Fibroblast of peridontal ligament (primary cell): Measurements from ENCODE around the gene EPHB2.

Source experiments
- DNase-seq: peaks from one replicate; pipeline ENCODE4 v3.0.0-alpha.2; 2010; ENCODE audit errors: extremely low read depth

EPHB2 gene

DNA sequence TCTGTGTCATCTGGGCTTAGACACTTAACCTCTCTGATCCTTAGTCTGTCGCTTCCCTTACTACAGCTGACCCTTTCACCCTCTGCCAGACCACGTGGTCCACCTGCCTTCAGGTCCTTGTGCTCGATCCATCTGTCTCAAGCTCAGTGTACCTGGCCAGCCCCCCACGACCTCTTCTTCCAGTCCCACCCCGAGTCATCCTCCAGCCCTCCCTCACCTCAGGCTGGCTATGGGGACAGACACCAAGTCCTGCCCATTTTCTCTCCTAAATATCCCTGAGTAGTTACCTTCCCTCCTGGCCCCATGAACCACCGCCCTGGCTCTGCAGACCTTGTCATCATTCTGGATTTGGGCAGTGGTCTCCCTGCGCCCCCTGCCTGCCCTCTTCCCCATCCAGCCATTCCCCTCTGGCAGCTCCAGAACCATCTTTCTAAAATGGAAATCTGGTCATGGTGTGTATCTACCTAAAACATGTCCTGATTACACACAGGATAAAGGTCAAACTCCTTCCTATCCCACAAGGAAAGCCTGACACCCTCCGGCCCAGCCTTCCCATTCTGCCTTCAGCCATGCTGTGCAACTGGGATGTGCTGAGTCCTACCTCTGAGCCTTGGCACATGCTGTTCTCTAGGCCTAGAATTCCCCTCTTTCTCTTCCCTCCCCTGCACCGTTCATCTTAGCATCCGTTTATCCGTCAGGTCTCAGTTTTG lies 107.6 kb downstream of the EPHB2 start:
- no peak for DNase-seq

DNA sequence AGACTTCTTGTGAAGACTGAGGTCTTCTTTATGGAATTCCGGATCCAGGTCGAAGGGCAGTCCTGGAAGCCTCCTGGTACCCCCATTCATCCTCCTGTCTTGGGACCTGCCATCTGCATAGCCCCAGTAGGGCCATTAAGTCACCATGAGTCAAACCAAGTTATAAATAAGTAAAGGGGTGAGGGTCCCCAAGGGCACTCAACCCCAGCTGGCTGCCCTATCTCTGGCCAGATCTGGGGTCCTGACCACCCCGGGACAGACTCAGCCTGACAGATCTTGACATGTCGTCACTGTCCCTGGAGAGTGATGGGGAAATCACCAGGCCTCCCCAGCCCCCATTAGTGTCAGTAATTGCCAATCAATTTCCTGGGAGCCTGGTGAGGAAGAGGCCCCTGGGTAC lies 108.7 kb downstream of the EPHB2 start:
- no peak for DNase-seq

DNA sequence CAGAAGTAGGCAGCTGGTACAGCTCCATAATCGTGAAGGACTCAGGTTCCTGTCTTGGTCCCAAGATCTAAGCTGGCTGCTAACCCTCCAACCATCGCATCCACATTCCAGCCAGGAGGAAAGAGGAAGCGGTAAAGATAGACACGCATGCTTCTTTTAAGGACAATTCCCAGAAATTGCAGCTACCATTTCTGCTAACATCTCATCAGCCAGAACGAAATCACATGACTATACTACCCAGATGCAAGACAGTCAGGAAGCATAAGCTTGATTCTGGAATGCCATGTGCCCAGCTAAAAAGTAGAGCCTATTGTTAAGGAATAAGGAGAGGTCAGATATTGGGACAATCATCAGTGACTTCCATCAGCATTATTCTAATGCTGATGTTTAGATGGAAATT lies 110.4 kb downstream of the EPHB2 start:
- no peak for DNase-seq

DNA sequence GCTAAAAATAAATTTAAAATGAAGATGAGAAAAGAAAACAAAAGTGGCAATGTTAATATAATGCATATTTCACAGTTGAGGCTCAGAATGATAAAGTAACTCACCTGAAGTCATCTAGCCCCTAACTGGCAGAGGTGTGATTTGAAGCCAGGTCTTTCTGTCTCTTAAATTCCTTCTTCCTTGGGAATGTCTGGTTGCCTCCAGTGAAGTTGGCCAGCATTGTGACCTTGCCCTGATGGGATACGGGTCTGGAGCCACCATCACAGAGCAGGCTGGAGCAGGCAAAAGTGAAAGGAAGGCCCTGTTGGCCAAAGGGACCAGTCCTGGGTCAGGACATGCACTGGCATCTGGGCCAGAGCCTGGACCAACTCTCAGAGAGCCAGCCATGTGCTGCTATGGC lies 111.7 kb downstream of the EPHB2 start:
- DNase-seq = no peak

GRCh38 chr1:22824466-22824865 lies 113.8 kb downstream of the EPHB2 start:
- DNase-seq = no peak

GRCh38 chr1:22824975-22825374 lies 114.3 kb downstream of the EPHB2 start:
- DNase-seq = no peak

- no peak for DNase-seq
Measured at GRCh38 chr1:22825486-22826189, 115.0 kb downstream of the EPHB2 start.

DNA sequence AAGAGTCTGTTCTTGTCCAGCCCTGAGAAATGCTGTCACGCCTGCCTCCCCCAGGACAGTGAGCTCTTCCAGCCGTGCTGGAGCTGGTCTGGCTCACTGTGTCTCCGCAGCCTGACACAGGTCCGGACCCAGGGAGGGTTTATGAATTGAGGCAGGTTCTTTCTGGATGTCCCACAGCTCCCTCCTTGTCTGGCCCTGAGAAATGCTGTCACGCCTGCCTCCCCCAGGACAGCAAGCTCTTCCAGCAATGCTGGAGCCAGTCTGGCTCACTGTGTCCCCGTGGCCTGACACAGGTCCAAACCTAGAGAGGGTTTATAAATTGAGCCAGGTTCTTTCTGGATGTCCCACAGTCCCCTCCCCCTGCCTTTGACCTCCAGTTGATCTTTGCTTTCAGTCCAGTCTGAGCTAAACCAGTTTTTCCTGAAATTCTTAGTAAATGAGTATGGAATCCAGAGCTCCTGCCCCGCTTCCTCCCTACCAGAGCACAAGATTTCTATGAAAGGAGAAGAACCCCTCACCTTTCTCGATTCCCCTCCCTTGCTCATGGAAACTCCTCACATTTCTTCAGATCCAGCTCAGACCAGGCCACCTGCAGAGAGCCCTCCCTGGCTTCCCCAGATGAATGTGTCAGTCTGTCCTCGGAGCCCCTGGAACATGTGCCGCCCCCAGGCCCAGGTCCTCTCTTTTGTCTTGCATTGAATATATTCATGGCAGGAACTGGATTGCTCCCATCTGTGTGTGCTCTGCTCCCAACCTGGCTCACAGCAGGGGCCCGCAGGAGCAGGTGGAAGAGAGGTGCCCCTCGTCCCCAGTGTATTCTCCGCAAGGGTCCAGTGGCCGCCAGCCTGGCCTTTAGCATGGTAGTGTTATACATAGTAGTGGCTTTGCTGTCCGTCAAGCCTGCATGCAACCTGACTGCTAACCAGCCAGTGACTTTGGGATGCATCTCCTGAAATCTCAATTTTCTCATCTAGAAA lies 116.3 kb downstream of the EPHB2 start:
- no peak for DNase-seq

DNA sequence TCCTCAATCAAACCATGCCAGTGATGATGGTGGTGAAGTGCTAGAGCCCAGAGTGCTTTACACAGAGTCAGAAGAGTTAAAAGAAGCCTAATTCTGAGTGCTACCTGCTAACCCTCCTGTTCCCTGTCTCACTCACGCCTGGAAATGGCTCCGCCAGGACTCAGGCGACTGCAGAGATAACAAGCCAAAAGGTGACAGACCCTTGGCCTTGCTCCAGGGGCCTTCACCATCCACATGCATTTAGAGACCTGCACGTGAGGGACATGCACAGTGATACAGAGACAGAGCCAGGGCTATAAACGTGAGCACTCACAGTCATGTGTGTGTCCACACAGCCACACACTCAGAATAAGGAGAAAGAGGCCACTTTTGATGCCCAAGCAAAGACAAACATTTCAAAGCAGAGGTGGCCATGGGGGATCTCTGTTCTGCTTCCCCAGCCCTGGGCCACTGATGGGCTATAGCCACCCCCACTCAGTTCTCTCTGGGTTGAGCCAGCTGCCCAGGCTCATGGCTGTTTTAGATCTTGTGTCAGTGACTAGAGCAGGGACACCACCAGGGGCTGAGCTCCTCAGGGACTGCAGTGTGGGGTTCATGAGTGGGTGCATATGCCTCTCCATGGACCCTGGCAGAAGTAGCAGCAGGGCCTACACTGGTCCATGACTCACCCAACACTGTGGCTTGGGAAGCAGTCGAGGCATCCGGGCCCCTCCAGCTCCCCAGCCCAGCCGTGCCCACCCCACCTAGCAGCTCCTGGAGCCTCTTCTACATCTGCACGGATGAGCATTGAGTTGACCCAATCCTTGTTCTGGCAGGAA lies 117.2 kb downstream of the EPHB2 start:
- DNase-seq = no peak

DNA sequence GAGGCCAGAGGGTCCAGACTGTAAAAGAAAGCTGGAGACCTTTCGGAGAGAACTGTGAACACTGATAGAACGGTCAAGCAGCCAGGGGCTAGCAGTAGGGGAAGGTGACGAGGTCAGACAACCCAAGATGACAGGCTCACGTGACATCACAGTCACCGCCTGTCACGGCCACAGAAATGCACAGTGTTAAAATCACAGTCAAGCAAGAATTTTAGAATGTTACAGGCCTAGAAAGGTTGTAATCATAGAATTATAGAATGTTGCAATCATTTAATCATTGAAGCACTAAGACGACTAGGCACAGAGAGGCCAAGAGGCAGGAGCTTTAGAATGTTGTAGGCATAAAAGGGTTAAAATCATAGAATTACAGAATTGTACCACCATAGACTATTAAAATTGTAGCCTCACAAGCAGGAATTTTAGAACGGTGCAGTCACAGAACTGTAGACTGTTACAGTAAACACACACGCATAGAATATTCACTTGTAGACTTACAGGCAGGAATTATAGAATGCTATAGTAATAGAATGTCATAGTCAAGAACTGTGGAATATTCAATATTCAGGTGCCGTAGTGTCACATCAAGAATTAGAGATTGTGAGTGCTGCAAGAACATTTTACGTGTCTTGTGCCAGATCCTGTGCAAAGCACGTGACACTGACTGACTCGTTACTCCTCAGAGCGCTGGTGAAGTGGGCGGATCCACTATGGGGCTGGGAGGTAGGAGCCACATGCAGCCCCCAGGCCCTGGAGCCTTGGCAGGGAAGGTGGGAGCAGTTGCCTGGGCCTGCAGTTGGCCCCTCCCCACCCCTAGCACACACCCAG lies 118.1 kb downstream of the EPHB2 start:
- no peak for DNase-seq

GRCh38 chr1:22829309-22829989 lies 118.8 kb downstream of the EPHB2 start:
- no peak for DNase-seq

- no peak for DNase-seq
Measured at GRCh38 chr1:22830041-22830566, 119.5 kb downstream of the EPHB2 start.

DNA sequence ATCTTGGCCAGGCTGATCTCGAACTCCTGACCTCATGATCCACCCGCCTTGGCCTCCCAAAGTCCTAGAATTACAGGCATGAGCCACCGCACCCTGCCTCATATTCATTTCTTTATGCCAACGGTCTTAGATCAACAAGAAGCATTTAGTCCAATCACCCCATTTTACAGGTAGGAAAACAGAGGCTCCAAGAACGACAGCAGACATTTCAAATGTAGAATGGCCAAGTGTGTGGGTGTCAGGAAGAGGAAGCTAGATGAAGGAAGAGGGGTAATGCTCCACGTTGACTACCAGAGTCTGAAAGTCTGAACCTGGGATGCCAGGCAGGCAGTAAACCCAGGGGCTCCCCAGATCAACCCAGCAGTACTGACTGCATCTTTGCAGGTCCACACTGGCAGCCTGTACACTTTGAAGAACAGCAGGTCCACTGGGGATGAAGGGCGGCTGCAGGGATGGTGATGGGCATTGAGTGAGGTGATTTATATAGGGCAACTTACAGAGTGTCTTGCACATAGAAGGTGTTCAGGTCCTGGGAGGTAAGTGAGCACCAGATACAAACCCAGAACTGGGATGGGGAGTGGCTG lies 120.2 kb downstream of the EPHB2 start:
- no peak for DNase-seq

DNA sequence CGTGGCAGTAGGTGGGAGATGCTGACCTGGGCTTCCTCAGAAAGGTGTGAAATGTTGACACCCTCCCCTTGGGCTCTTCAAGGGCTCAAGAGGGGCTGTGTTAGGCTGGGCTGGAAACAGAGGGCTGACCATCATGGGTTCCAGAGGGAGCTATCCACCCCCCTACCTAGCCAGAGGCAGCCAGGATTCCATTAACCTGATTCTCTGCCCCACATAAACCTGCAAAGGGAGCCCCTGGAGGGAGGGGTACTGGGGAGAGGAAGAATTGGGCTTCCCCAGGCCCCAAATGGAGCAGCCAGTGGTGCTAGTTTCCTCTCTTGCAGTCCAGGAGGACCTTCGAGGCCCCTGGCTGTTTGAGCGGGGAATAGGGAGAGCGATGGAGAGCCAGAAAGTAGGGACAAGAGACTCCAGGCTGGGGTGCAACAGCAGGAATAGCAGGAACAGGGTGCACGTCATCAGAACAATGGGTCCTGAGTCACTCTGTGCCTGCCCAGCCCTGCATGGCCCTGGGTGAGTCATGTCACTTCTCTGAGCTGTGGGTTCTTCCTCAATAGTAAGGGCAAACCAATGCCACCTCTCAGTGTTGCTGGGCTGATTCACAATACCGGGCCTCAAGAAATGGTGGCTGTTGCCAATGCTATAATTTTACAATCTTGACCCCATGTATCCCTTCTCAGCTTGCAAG lies 121.2 kb downstream of the EPHB2 start:
- DNase-seq = peak; percentile 65

DNA sequence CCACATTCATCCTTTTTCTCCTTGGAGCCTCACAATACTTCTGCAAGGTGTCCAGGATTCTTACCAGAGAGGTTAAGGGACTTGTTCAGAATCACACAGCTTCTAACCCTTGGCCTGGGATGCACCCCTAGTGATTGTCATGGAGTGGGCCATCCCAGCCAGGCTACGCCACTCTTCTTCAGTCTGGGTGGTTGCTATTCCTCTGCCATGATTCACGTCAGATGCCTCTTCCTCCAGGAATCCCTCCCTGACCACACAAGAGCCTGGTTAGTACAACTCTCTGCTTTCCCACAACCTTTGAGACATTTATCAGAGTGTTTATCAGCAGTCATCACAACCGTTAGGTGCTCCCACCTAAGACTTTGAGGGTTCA lies 121.8 kb downstream of the EPHB2 start:
- DNase-seq = no peak

- DNase-seq = no peak
Measured at GRCh38 chr1:22833699-22834098, 123.1 kb downstream of the EPHB2 start.

DNA sequence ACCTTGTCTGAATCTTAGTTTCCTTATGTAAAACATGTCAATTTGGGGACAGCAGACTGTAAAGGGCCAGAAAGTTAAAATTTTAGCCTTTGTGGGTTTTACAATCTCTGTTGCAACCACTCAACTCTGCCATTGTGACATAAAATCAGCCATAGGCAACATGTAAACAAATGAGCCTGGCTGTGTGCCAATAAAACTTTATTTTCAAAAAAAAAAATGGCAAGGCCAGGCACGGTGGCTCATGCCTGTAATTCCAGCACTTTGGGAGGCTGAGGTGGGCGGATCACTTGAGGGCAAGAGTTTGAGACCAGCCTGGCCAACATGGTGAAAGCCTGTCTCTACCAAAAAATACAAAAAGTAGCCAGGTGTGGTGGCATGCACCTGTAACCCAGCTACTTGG lies 123.8 kb downstream of the EPHB2 start:
- DNase-seq = peak; percentile 30

- DNase-seq = no peak
Measured at GRCh38 chr1:22835636-22836319, 125.1 kb downstream of the EPHB2 start.
